ENCODE measurements around the gene PUSL1. TPM values are rescaled to one million over a fixed set of nuclear protein-coding genes. Genes with fewer than 3 reads are reported as not detected.
A peak's percentile ranks its signal among the peaks of the same experiment; 100 is the strongest.

PUSL1 gene
- total and polyA plus RNA-seq, 2 of the 13 experiments (the other 11 are each of a cell fraction or from before 2014, with no cell fraction given) = 8.3 to 22.2 TPM

GRCh38 chr1:1357871-1358432 lies 49.6 kb downstream of the PUSL1 start (continued):
- TF ChIP-seq HMGXB3 (CRISPR knock-in tag; IDR thresholded peaks at IDR 0.05; ENCODE audit: borderline replicate concordance) = no peak
- TF ChIP-seq MED1 (CRISPR knock-in tag; IDR thresholded peaks at IDR 0.05) = 0 out of 2 replicates have a peak, but pooled peaks have one; percentile 14
- no peak for TF ChIP-seq ZNF329 (CRISPR knock-in tag; IDR thresholded peaks at IDR 0.05; ENCODE audit: low read depth)
- no peak for TF ChIP-seq ZNF430 (CRISPR knock-in tag; IDR thresholded peaks at IDR 0.05)
- 0 out of 2 replicates have a peak, but pooled peaks have one; percentile 34 for TF ChIP-seq POLR2G (IDR thresholded peaks at IDR 0.05; ENCODE audit: low read depth, low read length)
- no peak for TF ChIP-seq ZNF570 (CRISPR knock-in tag; IDR thresholded peaks at IDR 0.05; ENCODE audit: borderline replicate concordance)
- 0 out of 2 replicates have a peak, but pooled peaks have one; percentile 26 for TF ChIP-seq SRY (CRISPR knock-in tag; IDR thresholded peaks at IDR 0.05)
- no peak for TF ChIP-seq CSRNP1 (CRISPR knock-in tag; IDR thresholded peaks at IDR 0.05)
- 0 out of 2 replicates have a peak, but pooled peaks have one; percentile 9 for TF ChIP-seq ZNF761 (CRISPR knock-in tag; conservative IDR thresholded peaks at IDR 0.05)
- TF ChIP-seq ZNF224 (CRISPR knock-in tag; IDR thresholded peaks at IDR 0.05) = 0 out of 2 replicates have a peak, but pooled peaks have one; percentile 30
- peak; percentile 35; the same call in 1 of the 2 replicates for TF ChIP-seq ZNF558 (CRISPR knock-in tag; IDR thresholded peaks at IDR 0.05; ENCODE audit: borderline replicate concordance)
- TF ChIP-seq NFKBIZ (CRISPR knock-in tag; IDR thresholded peaks at IDR 0.05) = no peak
- no peak for TF ChIP-seq ZNF777 (CRISPR knock-in tag; IDR thresholded peaks at IDR 0.05)
- peak; percentile 26 for TF ChIP-seq RBM39 (IDR thresholded peaks at IDR 0.05; ENCODE audit: low read depth, low read length, poor library complexity, severe bottlenecking)
- no peak for TF ChIP-seq ZNF597 (CRISPR knock-in tag; IDR thresholded peaks at IDR 0.05)
- TF ChIP-seq HNRNPLL (IDR thresholded peaks at IDR 0.05; ENCODE audit: low read depth, low read length, poor library complexity, severe bottlenecking) = no peak
- no peak for TF ChIP-seq ZBTB42 (CRISPR knock-in tag; IDR thresholded peaks at IDR 0.05)
- 0 out of 2 replicates have a peak, but pooled peaks have one; percentile 36 for TF ChIP-seq ZBTB21 (CRISPR knock-in tag; IDR thresholded peaks at IDR 0.05)
- no peak for TF ChIP-seq FOXA1 (IDR thresholded peaks at IDR 0.05)
- no peak for TF ChIP-seq FOXA1 (CRISPR knock-in tag; IDR thresholded peaks at IDR 0.05)
- no peak for TF ChIP-seq LBX2 (CRISPR knock-in tag; IDR thresholded peaks at IDR 0.05; ENCODE audit: borderline replicate concordance)
- no peak for TF ChIP-seq CREM (IDR thresholded peaks at IDR 0.05)
- TF ChIP-seq CREM (CRISPR knock-in tag; IDR thresholded peaks at IDR 0.05) = no peak
- peak; percentile 5; the same call in 1 of the 2 replicates for TF ChIP-seq KDM2A (CRISPR knock-in tag; IDR thresholded peaks at IDR 0.05; ENCODE audit: borderline replicate concordance, low read depth)

All from HepG2 (cell line).